DMS153 treated with DMSO at 0.1 percent for 48 hours (cell line): ENCODE data around the gene MYMK.
"Not testable (repeated sequence)": the region's sequence is repeated elsewhere in the genome, so short reads cannot be mapped to it uniquely, and the experiment has no call there.

ENCODE experiments used
- DNase-seq: peaks from one replicate; lab custom pipeline; 2025; ENCODE audit not compliant: unreplicated experiment; lab: John Stamatoyannopoulos, UW

MYMK gene, protein sequence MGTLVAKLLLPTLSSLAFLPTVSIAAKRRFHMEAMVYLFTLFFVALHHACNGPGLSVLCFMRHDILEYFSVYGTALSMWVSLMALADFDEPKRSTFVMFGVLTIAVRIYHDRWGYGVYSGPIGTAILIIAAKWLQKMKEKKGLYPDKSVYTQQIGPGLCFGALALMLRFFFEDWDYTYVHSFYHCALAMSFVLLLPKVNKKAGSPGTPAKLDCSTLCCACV

DNA sequence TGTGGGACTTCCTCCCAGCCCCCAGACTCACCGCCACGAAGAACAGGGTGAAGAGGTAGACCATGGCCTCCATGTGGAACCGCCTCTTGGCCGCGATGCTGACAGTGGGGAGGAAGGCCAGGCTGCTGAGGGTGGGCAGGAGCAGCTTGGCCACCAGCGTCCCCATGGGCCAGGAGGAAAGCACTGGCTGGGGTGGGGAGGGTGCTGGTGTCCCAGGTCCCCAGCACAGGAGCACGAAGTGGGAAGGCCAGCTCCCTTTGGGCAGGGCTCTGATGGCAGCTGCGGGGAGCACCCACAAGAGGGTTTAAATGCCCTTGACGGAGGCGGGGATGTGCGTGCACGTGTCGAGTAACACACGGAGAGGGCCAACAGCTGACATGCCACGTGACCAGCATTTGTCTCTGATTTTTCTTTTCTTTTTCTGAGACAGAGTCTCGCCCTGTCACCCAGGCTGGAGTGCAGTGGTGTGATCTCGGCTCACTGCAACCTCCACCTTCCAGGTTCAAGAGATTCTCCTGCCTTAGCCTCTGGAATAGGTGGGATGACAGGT is at the start of gene MYMK:
Gene MYMK (minus strand): TSS at position 281 of the 550 bp plus-strand sequence. CDS start 115 bp downstream, at position 166.
- DNase-seq: no peak

DNA sequence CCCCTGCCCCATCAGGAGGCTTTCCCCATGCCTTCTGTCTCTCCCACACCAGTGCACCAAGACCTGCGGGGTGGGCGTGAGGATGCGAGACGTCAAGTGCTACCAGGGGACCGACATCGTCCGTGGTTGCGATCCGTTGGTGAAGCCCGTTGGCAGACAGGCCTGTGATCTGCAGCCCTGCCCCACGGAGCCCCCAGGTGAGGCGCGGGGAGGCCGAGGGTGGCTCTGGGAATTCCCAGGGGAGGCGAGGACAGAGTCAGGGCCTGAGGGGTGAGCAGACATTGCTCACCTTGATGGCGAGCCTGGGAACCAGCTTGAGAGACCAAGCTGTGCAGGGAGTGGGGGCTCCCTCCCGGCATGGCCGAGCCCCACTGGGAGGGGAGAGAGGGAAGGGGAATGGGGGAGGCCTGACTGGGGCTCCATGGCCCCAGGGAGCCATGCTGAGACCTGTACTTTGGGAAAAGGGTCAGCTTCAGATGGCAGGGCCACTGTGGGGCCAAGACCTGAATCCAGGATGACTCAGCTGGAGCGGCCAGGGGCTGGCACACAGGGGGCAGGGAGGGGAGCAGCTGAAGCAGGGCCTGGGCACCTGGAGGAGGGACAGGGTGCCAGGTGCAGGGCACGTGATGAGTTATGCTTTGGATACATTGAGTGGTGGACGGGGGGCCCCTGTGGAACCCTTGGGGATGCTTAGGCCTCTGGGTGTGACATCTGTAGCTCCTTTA is 49.2 kb upstream of the MYMK start:
- DNase-seq: no peak

DNA sequence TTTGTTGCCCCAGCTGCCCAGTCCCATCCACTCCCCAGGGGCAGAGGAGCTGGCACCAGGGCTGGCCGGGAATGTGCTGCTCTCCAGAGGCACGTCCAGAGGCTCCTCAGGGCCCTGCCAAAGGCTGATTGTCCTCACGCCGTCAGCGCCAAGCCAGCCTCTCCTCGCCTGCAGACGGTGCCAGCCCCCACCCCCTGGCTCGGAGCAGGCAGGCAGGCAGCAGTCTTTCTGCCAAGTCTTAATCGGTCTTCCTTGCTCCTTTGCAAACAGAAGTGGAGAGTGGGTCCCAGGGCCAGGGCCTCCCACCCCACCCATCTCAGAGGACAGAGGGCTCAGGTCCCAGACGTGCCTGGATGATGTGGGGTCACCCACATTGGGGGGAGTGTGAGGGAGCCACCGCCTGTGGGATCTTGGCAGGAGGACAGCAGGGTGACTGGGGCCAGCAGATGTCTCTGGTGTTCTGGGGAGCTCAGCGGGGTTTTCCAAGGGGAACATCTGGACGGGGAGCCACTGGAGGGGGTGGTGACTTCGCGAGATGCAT is 48.1 kb upstream of the MYMK start:
- no peak for DNase-seq

DNA sequence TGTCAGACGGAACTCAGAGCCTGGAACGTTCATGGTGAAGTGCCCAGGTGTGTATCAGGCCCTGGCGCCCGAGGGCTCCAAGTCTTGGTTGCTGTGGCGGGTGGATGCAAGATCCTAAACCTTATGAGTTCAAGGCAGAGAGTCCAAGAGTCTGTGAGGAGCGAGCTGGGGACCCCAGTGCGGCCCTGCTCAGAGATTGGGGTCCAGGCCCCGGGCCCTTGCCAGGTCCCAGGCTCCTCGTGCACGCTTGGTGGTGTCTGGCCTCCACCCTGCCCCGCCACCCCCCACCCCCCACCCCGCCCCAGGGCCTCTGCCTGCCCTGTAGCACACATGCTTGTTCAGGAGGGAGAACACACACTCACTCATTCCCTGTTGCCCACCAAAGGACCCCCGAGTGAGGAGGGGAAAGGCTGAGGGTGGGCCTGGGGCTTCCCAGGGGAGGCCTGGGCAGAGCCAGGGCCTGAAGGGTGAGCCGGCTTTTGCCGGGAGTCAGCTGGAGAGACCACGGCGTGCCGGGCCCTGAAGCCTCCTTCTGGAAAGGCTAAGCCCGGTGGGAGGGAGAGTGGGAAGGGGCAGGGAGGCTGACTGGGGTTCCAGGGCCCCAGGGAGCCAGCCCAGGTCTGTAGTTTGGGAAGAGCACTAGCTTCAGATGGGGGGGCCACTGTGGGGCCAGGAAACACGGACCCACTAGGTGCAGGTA is 47.3 kb upstream of the MYMK start:
- DNase-seq: no peak

DNA sequence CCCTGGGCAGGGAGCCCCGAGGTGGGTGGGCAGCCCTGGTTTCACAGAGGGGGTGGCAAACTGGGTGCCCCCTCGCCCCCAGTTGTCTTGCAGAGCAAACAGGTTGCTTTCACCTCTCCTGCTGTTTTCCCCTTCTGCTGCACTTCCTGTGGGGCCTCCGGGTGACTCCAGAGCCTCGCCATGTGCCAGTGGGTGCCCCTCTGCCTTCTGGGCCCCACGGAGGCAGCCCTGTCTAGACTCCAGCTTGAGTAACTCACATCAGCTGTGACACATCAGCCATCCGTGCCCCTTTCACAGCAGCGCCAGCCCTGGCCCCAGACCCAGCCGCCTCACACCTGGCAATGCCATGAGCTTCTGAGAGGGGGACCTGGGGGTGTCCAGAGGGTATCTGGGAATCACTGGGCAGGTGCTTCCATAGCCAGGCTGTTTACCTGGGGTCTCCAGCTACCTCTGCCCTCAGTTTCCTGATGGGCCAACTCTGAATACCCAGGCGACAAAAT is 46.7 kb upstream of the MYMK start:
- no peak for DNase-seq

DNA sequence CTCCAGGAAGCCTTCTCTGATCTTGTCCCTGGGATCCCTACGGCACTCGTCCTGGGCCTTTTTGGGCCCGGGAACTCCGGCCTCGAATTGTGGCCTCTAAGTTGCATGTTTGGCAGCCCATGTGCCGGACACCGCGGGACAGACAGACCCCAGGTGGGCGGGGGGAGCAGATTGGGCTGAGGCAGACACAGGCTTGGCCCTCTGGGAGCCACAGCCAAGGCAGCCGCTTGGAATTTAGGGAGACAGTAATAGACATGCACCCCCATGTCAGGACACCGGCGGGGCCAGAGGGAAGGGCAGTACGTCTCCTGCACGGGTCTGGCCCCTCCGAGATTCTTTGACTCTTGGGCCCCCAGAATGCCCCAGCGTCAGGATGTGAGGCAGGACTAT is 45.9 kb upstream of the MYMK start:
- no peak for DNase-seq

DNA sequence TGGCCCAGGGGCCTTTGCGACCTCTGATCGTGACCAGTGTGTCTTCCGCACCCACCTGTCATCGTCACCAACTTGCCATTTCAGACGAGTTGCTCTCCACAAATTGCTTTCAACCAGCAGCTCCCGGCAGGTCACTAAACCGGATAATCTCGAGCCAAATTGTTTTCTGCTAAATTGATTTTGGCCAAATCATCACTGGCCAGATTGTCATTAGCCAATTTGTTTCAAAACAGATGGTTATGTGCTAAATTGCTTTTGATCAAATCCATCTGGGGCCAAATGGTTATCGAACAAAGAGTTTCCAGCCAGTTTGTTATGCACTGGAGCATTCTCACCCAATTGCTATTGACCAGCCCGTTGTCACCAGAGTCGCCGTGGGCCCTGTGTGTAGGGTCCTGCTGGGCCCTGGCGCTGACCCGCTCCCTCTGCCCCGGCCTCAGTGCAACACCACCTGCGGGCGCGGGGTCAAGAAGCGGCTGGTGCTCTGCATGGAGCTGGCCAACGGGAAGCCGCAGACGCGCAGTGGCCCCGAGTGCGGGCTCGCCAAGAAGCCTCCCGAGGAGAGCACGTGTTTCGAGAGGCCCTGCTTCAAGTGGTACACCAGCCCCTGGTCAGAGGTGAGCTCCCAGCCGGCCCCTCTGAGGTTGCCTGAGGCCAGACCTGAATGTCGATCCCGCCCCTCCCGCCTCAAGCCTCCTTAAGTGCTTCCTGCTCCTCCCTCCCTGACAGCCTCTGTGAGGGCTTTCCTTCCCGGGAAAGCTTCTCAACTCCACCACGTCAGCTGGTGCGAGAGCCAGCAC is 45.3 kb upstream of the MYMK start:
- no peak for DNase-seq

DNA sequence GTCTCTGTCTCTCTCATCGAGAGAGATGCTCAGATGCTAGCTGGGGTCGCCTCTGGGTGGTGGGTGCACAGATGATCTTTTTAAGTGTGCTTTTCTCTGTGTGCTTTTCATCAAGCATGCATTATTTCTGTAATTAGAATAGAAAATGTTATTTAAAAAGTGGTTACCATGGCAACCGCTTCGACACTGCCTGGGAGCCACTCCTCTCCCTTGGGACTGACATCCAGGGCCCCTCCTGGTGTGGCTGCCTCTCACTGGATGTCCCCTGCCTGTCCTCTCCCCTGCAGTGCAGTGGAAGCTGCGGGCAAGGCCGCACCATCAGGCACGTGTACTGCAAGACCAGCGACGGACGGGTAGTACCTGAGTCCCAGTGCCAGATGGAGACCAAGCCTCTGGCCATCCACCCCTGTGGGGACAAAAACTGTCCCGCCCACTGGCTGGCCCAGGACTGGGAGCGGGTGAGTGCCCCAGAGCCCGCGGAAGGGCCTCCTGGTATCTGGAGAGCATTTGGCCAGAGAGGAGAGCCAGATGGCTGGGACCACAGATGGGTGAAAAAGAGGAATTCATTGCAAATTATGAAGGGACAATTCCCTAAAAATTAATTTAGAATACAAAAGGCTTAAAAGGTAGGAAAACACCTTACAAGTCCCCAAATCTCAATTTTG is 44.5 kb upstream of the MYMK start:
- DNase-seq: no peak

DNA sequence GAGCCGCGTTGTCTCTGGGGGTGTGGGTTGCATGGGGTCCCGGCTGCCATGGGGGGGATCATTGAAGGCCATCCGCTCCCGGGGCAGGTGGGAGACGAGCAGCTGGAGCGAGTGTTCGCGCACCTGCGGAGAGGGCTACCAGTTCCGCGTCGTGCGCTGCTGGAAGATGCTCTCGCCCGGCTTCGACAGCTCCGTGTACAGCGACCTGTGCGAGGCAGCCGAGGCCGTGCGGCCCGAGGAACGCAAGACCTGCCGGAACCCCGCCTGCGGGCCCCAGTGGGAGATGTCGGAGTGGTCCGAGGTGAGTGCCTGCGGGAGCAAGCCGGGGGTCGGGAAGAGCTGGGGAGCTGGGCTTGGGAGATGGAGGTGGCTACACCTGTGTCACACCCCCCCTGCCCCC is 43.4 kb upstream of the MYMK start:
- DNase-seq: no peak

DNA sequence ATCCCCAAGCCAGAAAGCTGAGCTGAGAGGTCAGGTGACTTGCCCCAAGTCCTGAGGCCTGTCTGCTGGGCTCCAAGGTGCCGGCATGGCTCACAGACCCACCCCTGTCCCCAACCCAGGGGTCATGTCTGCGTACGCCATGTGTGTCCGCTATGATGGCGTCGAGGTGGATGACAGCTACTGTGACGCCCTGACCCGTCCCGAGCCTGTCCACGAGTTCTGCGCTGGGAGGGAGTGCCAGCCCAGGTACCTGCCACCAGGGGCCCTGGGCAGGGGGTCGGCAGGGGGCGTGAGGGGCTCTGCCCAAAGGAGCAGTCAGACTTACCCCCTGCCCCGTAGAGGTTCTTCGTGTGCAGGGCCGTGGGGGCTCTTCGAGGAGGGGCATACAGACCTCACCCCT is 42.1 kb upstream of the MYMK start:
- no peak for DNase-seq

DNA sequence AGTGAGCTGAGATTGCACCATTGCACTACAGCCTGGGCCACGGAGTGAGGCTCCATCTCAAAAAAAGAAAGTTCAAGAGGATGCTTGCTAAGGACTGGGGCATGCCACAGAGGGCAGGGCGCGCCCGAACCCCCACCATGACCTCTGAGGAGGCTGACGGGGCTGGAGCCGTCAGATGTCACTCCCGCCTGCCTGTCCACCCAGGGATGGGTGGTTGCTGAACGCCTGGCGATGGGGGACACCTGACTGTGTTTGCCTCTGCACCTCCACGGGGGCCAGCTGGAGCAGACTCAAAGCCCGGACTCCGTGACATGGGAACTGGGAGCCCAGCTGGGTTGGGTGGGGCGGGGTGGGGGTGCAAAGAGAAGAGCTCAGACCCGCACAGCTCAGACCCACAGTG is 41.6 kb upstream of the MYMK start:
- no peak for DNase-seq

DNA sequence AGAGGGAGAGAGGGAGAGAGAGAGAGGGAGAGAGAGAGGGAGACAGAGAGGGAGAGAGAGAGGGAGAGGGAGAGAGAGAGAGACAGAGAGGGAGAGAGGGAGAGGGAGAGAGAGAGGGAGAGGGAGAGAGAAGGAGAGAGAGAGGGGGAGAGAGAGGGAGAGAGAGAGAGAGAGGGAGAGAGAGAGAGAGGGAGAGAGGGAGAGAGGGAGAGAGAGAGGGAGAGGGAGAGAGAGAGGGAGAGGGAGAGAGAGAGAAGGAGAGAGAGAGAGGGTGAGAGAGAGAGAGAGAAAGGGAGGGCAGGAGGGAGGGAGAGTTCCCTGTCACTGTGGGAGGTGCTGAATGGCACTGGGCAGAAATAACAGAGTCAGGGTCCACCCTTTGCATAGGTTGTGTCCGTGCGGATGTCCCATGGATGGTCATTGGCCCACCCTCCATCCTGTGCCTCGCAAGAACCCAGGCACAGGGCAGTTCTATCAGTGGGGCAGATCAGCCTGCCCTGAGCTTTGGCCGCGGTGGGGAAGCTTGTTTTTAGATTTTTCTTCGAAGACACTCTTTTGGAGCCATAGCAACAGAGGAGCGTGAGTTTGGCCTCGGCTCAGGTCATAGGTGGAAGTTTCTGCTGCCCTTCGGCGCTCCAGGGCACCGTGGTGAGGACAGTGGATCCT is 39.8 kb upstream of the MYMK start:
- DNase-seq: no peak

DNA sequence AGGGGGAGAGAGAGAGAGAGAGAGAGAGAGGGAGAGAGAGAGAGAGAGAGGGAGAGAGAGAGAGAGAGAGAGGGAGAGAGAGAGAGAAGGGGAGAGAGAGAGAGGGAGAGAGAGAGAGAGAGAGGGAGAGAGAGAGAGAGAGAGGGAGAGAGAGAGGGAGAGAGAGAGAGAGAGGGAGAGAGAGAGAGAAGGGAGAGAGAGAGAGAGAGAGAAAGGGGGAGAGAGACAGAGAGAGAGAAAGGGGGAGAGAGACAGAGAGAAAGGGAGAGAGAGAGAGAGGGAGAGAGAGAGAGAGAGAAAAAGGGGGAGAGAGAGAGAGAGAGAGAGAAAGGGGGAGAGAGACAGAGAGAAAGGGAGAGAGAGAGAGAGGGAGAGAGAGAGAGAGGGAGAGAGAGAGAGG is 39.1 kb upstream of the MYMK start:
- DNase-seq: not testable (repeated sequence)

DNA sequence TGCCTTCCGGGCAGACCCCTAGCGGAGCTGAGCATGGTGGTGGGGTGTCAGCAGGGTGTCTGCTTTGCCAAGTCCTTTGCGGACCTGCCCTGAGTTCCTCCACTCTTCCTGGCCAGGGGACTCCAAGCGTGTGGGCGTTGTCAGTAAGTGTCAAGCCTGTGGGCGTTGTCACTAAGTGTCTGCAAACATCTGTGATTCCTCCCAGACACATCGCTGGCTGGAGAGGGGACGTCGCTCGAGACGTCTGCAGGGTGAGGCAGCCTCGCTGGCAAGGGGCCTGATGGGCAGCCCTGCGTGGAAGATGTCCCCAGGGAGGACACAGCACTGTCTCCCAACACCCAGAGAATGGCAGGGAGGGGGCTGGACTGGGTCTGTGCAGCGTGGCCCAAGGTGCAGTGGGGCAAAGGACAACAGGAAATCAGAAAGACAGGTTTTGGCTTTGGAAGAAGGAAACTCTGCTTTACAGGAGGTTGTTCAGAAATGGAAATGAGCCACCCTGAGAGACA is 38.6 kb upstream of the MYMK start:
- no peak for DNase-seq

DNA sequence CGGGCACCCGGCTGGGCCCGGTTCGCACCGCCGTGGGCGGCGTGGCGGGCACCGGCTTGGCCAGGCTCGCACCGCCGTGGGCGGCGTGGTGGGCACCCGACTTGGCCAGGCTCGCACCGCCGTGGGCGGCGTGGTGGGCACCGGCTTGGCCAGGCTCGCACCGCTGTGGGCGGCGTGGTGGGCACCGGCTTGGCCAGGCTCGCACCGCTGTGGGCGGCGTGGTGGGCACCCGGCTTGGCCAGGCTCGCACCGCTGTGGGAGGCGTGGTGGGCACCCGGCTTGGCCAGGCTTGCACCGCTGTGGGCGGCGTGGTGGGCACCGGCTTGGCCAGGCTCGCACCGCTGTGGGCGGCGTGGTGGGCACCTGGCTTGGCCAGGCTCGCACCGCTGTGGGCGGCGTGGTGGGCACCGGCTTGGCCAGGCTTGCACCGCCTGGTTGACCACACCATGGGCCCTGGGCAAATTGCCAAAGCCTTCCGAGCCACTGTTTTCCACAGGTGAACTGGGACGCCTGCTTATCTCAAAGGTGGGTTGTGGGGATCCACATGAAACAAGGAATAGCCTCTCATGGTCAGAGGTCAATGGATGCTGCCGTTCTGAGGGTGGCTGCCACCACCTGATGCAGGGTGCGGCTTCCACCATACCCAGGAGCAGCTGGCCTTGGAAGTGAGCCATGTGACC is 38.0 kb upstream of the MYMK start:
- DNase-seq: no peak

DNA sequence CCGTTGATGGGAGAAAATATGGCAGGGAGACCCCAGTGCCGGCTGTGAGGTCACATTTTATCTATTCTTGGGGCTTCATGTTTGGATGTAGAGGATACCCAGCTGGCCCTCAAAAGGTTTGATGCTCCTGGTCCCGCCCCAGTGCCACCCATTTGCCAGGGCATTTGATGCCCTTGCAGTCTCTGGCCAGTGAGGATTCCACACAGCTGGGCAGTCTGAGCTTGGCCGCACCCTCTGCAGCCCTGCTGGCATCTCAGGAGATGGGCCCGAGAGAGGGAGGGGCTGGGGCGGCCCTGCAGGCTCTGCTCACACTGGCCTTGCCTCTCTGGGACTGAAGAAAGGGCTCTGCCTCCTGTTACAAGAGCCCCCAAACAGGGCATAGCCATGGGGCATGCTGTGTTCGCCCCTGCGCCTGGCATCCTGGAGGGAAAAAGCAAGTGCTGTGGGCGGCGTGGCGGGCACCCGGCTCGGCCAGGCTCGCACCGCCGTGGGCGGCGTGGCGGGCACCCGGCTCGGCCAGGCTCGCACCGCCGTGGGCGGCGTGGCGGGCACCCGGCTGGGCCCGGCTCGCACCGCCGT is 37.3 kb upstream of the MYMK start:
- no peak for DNase-seq

DNA sequence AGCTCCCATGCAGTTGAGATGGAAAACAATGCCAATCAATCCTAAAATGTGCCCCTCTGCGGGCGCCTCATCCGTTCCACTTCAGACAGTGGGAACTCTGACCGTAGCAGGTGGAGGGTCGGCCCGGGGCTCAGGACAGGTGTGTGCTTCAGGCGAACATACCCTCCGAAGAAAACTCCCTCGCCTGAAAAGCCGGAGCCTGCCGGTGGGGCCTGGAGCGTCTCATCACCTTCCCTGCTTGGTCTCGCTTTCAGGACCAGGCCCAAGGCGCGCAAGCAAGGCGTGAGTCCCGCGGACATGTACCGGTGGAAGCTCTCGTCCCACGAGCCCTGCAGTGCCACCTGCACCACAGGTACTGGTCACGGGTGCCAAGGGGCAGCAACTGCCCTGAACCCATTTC is 36.2 kb upstream of the MYMK start:
- DNase-seq: no peak

DNA sequence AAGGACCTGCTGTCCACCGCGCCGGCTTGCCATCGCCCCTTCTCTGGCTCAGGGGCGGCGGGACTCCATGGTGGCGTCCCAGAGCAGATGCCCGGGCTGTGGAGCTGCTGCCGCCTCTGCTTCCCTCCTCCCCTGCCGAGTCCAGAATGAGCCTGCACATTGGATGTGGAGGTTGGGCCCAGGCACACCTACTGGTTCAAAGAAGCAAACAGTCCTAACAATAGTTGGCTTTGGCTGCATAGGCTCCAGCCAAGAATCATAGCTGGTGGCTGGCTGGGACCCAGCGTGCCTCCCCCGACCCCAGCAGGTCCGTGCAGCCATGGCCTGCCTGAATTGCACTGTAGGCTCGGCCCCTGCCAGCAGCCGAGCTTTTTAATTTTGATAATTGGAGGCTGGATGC is 35.6 kb upstream of the MYMK start:
- no peak for DNase-seq
